ENCODE measurements around the gene TRPM3. TPM values are rescaled to one million over a fixed set of nuclear protein-coding genes. Genes with fewer than 3 reads are reported as not detected.

Gene TRPM3
- total and polyA plus RNA-seq, 2 of the 8 experiments (the other 6 are each of a cell fraction or from before 2014, with no cell fraction given): 2.4 to 10.9 TPM

DNA sequence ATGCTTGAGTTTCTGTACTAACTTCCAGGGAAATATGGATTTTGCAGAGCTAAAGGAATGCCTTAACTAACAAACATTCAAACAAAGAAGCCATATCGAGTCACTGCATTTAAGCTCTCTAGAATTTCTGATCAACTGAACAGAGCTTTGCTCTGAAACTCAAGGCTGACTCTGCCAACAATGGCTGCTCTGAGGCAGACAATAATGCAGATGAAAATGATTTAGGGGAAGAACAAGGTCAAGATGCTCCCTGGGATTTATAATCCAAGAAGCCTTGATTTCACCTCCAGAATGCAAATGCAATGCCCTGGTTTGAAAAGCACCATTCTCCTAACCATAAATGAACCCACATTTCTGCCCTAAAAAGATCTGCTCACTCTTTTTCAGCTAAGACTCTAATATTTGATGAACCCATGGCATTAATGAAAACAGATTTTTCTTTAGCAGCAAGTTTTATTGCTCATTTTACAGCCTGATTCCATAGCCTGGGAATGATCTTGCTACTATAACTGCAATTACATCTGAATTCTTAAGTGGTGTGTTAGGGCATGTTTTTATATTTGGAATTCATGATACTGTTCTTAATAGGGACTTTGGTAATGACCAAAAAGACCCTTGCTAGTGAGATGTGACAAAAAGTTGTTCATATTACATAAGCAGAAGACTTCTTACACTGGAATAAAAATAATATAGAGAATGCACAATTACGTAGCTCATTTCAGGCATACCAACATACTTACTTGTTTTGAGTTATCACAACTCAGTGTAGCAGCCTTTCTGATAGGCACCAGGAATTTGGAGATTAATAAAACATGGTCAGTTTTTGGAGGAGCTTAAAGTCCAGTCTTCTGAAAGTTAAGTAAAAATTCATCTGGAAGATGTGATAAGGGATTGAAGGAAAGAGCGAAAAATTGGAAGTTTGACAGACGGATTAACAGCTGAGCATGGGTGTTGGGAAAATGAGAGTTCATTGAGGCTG, 169.4 kb downstream of the TRPM3 start (continued):
- TF ChIP-seq, protein P1, sequence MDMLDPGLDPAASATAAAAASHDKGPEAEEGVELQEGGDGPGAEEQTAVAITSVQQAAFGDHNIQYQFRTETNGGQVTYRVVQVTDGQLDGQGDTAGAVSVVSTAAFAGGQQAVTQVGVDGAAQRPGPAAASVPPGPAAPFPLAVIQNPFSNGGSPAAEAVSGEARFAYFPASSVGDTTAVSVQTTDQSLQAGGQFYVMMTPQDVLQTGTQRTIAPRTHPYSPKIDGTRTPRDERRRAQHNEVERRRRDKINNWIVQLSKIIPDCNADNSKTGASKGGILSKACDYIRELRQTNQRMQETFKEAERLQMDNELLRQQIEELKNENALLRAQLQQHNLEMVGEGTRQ (IDR thresholded peaks at IDR 0.05; ENCODE audit: low read length): no peak
- TF ChIP-seq JUND (IDR thresholded peaks at IDR 0.05; ENCODE audit: low read length) (no peak), SIRT6 (IDR thresholded peaks at IDR 0.05; ENCODE audit: low read length) (no peak)

Measured in H1 (cell line).